ENCODE measurements around the gene BRINP1. TPM values are rescaled to one million over a fixed set of nuclear protein-coding genes. Genes with fewer than 3 reads are reported as not detected.

Gene BRINP1
- total RNA-seq, 3 donors from 2014 or later (not counting 1 experiment from before 2014, with no cell fraction given): not detected

GRCh38 chr9:119213471-119213870 lies 155.8 kb downstream of the BRINP1 start:
- H3K36me3 ChIP-seq (ENCODE audit: control insufficient read depth, insufficient read depth, low read length): no peaks in the 10 kb centered on the region
- Mint-ChIP-seq H3K36me3 (no peaks in the 10 kb centered on the region), H3K27ac (no peak overlapping the region), H3K4me3 (no peak overlapping the region), H3K4me1 (no peaks in the 10 kb centered on the region), H3K9me3 (peaks cover 0 to 5% of the 10 kb centered on the region in 2 donors), H3K27me3 (ENCODE audit: low read depth in 2 of 2) (no peaks in the 10 kb centered on the region)
- 50% methylated on average over 1 of the region's 1 CpG for WGBS (ENCODE audit: insufficient coverage)
- no peak overlapping the region for H3K4me3 ChIP-seq (ENCODE audit: low read length)
- ATAC-seq (no peak), DNase-seq (no peak)
- H3K4me1 ChIP-seq (ENCODE audit: control insufficient read depth, insufficient read depth, low read length): no peaks in the 10 kb centered on the region
- intact Hi-C loops (cut with micrococcal nuclease): no loop called here
- no peaks in the 10 kb centered on the region for H3K9me3 ChIP-seq (ENCODE audit: control insufficient read depth, insufficient read depth, low read length)
- H3K27me3 ChIP-seq (ENCODE audit: control insufficient read depth, insufficient read depth, low read length): no peaks in the 10 kb centered on the region
- H3K27ac ChIP-seq (ENCODE audit: low read length): no peak overlapping the region
- no peak for TF ChIP-seq CTCF (IDR thresholded peaks at IDR 0.05)

GRCh38 chr9:119197893-119198607 lies 171.2 kb downstream of the BRINP1 start:
- no peak overlapping the region for H3K4me3 ChIP-seq (ENCODE audit: low read length)
- no peak for TF ChIP-seq CTCF (IDR thresholded peaks at IDR 0.05)
- intact Hi-C loops (cut with micrococcal nuclease): no loop called here
- H3K9me3 Mint-ChIP-seq: peaks cover 2% of the 10 kb centered on the region in 2 donors
- H3K4me1 Mint-ChIP-seq: no peaks in the 10 kb centered on the region
- DNase-seq (no peak), ATAC-seq (no peak)
- no peaks in the 10 kb centered on the region for H3K27me3 ChIP-seq (ENCODE audit: control insufficient read depth, insufficient read depth, low read length)
- H3K27ac ChIP-seq (ENCODE audit: low read length): no peak overlapping the region
- no peaks in the 10 kb centered on the region for H3K27me3 Mint-ChIP-seq (ENCODE audit: low read depth in 2 of 2)
- no peak overlapping the region for H3K4me3 Mint-ChIP-seq
- no peaks in the 10 kb centered on the region for H3K9me3 ChIP-seq (ENCODE audit: control insufficient read depth, insufficient read depth, low read length)
- 75% methylated on average over 4 of the region's 7 CpGs for WGBS (ENCODE audit: insufficient coverage)
- H3K36me3 ChIP-seq (ENCODE audit: control insufficient read depth, insufficient read depth, low read length): no peaks in the 10 kb centered on the region
- no peaks in the 10 kb centered on the region for H3K4me1 ChIP-seq (ENCODE audit: control insufficient read depth, insufficient read depth, low read length)
- no peak overlapping the region for H3K27ac Mint-ChIP-seq
- H3K36me3 Mint-ChIP-seq: no peaks in the 10 kb centered on the region

- DNase-seq (no peak), ATAC-seq (no peak)
- WGBS (ENCODE audit: insufficient coverage): 60% methylated on average over 2 of the region's 2 CpGs
- H3K4me1 Mint-ChIP-seq: no peaks in the 10 kb centered on the region
- no peaks in the 10 kb centered on the region for H3K36me3 ChIP-seq (ENCODE audit: control insufficient read depth, insufficient read depth, low read length)
- H3K27me3 Mint-ChIP-seq (ENCODE audit: low read depth in 2 of 2): no peaks in the 10 kb centered on the region
- H3K4me3 ChIP-seq (ENCODE audit: low read length): no peak overlapping the region
- H3K9me3 ChIP-seq (ENCODE audit: control insufficient read depth, insufficient read depth, low read length): no peaks in the 10 kb centered on the region
- no peak overlapping the region for H3K27ac Mint-ChIP-seq
- intact Hi-C loops (cut with micrococcal nuclease): no loop called here
- no peak overlapping the region for H3K27ac ChIP-seq (ENCODE audit: low read length)
- no peak overlapping the region for H3K4me3 Mint-ChIP-seq
- H3K36me3 Mint-ChIP-seq: no peaks in the 10 kb centered on the region
- H3K27me3 ChIP-seq (ENCODE audit: control insufficient read depth, insufficient read depth, low read length): no peaks in the 10 kb centered on the region
- H3K4me1 ChIP-seq (ENCODE audit: control insufficient read depth, insufficient read depth, low read length): no peaks in the 10 kb centered on the region
- H3K9me3 Mint-ChIP-seq: peaks cover 3 to 4% of the 10 kb centered on the region in 2 donors
- TF ChIP-seq CTCF (IDR thresholded peaks at IDR 0.05): no peak
These were observed 173.7 kb downstream of the BRINP1 start for GRCh38 chr9:119195521-119195920.

- no peaks in the 10 kb centered on the region for H3K27me3 Mint-ChIP-seq (ENCODE audit: low read depth in 2 of 2)
- Histone ChIP-seq H3K27ac (ENCODE audit: low read length) (no peak overlapping the region), H3K9me3 (ENCODE audit: control insufficient read depth, insufficient read depth, low read length) (peaks cover 5% of the 10 kb centered on the region), H3K36me3 (ENCODE audit: control insufficient read depth, insufficient read depth, low read length) (no peaks in the 10 kb centered on the region), H3K4me3 (ENCODE audit: low read length) (no peak overlapping the region), H3K27me3 (ENCODE audit: control insufficient read depth, insufficient read depth, low read length) (no peaks in the 10 kb centered on the region), H3K4me1 (ENCODE audit: control insufficient read depth, insufficient read depth, low read length) (no peaks in the 10 kb centered on the region)
- DNase-seq (no peak), ATAC-seq (no peak)
- peaks cover 7 to 8% of the 10 kb centered on the region in 2 donors for H3K9me3 Mint-ChIP-seq
- no peaks in the 10 kb centered on the region for H3K4me1 Mint-ChIP-seq
- no peak overlapping the region for H3K27ac Mint-ChIP-seq
- no peaks in the 10 kb centered on the region for H3K36me3 Mint-ChIP-seq
- WGBS (ENCODE audit: insufficient coverage): 58% methylated on average over 1 of the region's 3 CpGs
- intact Hi-C loops (cut with micrococcal nuclease): no loop called here
- H3K4me3 Mint-ChIP-seq: no peak overlapping the region
- no peak for TF ChIP-seq CTCF (IDR thresholded peaks at IDR 0.05)
These were observed 183.9 kb downstream of the BRINP1 start for GRCh38 chr9:119185298-119185697.

All from natural killer cell (primary cell).